Measurements from ENCODE around the gene TMEM179B.

The TMEM179B gene

DNA sequence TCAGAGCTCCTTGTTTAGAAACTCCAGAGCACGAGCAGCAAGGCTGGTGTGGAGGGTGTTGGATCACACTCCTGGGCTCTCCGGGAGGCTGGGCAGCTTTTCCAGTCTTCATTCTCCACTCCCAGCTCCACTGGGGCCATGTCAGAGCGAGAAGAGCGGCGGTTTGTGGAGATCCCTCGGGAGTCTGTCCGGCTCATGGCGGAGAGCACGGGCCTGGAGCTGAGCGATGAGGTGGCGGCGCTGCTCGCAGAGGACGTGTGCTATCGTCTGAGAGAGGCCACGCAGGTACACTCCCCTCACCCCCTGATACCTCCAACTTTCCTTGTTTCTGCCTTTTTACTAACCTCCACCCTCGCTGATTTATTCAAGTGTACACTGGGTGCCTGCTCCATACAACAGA lies 11.6 kb upstream of the TMEM179B start:
- TF ChIP-seq GATA3 (IDR thresholded peaks at IDR 0.05; ENCODE audit: low read depth, low read length) (no peak), GATA2 (IDR thresholded peaks at IDR 0.05; ENCODE audit: low read depth, low read length) (no peak)

DNA sequence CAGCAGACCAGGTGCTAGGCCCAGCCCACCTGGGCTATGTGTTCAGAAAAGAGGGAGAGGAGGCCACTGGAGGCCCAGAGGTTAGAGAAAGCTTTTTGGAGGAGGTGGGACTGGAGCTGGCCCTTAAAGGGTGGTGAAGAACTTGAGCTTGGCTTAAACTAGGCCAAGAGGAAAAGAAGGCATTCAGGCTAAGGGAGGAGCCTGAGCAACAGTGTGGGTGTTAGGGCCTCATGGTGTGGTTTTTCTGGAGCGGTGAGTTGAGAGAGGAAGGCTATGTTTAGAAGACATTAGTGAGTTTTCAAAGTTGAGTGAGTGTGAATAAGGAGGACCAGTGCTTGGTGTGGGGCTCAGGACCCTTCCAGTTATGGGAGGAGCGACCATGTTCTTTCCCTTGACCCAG lies 9.8 kb upstream of the TMEM179B start:
- TF ChIP-seq GATA3 (IDR thresholded peaks at IDR 0.05; ENCODE audit: low read depth, low read length), result no peak

DNA sequence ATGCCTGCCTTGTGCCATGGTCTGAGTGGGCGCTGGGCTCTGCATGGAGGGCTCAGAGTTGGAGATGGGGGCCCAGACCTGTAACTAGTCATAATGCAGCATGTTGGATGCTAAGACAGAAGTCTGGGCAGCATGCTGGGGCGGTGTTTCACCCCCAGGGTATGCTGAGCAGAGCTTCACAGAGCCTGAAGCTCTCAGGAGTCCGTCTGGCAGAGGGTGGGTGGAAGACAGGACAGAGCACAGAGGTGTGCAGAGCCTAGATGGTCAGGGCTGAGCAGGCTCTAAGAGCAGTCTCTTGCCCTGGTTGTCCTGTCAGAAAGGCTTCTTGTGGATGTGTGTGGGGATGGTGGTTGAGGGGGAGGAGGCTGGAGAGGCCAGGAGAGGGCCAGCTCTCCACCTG lies 8.8 kb upstream of the TMEM179B start:
- TF ChIP-seq GATA2 (IDR thresholded peaks at IDR 0.05; ENCODE audit: low read depth, low read length) (no peak), GATA3 (IDR thresholded peaks at IDR 0.05; ENCODE audit: low read depth, low read length) (no peak)

DNA sequence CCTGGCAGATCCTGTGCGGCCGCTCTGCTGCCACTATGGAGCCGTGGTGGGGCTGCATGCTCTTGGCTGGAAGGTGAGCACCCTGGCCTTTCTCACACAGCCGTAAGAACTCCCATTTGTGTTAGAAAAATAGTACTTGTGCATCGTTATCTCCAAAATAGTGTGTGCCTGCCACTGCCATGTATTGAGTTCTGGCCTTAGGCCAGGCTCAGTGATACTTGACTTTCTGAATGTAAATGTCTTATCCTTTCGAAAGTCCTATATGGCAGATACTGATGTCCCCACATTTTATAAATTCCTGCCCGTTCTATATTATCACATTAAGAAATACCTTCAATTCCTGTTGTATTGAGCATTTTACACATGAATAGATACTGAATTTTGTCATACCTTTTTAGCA lies 4.4 kb upstream of the TMEM179B start:
- TF ChIP-seq GATA2 (IDR thresholded peaks at IDR 0.05; ENCODE audit: low read depth, low read length), result no peak
- no peak for TF ChIP-seq GATA3 (IDR thresholded peaks at IDR 0.05; ENCODE audit: low read depth, low read length)

DNA sequence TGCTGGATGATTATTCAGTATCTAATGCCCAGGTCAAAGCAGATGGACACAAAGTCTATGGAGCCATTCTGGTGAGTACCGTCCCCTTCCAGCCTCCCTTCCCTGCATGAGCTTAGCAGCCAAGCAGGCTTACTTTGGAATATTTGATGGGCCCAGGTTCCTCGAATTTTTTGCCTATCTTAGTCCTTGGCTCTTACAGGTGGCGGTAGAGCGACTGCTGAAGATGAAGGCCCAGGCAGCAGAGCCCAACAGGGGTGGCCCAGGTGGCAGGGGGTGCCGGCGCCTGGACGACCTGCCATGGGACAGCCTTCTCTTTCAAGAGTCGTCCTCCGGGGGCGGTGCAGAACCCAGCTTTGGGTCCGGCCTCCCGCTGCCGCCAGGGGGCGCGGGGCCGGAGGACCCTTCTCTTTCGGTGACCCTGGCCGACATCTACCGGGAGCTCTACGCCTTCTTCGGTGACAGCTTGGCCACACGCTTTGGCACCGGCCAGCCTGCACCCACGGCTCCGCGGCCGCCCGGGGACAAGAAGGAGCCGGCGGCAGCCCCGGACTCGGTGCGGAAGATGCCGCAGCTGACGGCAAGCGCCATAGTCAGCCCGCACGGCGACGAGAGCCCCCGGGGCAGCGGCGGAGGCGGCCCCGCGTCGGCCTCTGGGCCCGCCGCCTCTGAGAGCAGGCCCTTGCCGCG lies 741 bp upstream of the TMEM179B start:
- TF ChIP-seq GATA2 (IDR thresholded peaks at IDR 0.05; ENCODE audit: low read depth, low read length) (no peak), GATA3 (IDR thresholded peaks at IDR 0.05; ENCODE audit: low read depth, low read length) (no peak)

DNA sequence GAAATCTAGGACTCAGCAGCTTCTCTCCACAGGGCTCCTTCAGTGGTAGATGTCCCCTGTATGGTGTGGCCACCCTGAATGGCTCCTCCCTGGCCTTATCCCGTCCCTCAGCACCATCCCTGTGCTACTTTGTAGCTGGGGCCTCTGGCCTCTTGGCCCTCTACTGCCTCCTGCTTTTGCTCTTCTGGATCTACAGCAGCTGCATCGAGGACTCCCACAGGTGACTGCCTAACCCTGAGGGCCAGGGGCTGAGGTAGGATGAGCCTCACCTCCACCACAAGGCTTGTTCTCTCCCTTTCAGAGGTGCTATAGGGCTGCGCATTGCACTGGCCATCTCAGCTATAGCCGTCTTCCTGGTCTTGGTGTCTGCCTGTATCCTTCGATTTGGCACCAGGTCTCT lies 1.8 kb downstream of the TMEM179B start:
- TF ChIP-seq GATA3 (IDR thresholded peaks at IDR 0.05; ENCODE audit: low read depth, low read length) (no peak), GATA2 (IDR thresholded peaks at IDR 0.05; ENCODE audit: low read depth, low read length) (no peak)

DNA sequence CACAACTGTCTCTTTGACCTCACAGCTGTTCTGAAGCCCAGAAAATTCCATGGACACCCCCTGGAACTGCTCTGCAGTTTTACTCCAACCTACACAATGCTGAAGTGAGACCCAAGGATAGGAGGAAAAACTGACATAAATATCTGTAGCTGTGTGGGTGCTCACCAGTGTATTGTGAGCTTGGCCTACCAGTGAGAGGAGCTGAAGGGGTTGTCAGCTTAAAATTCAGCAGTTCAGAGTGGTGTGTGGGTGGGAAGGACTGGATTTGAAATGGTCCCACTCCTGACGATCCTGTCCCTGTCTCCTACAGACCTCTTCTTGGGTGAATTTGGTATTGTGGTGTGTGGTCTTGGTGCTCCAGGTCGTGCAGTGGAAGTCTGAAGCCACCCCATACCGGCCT lies 2.4 kb downstream of the TMEM179B start:
- TF ChIP-seq GATA2 (IDR thresholded peaks at IDR 0.05; ENCODE audit: low read depth, low read length) (no peak), GATA3 (IDR thresholded peaks at IDR 0.05; ENCODE audit: low read depth, low read length) (no peak)

DNA sequence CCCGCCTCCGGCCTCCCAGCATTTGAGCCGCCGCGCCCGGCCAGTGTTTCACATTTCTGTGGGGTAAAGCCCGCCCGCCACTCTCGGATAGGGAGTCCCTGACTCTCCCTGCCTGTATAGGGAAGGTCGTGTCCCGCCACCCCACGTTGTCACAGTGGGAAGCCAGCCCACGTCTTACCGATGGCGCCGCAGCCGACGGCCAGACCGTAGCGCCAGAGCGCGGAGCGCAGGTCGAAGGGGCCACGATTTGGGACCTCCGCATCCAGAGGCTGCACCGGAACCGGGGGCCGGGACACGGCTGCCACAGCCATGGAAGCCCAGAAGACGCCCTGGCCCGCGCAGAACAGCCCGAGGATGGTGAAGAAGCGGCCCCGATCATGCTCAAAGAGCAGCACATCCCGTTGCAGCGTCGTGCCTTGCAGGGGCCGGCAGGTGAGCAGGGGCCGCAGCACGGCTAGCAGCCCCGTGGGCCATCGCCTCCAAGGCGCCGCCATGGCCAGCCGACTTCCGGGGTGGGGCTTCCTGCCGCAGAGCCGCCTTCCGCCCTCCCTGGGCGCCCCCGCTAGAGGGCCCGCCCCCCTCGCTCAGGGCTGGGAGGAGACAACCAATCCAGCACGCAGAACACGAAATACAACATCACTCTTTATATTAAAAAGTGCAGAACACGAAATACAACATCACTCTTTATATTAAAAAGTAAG lies 4.4 kb downstream of the TMEM179B start, which contains the start of gene TMEM223:
Gene TMEM223 (minus strand): TSS at position 506 of the 701 bp plus-strand sequence. CDS start 12 bp downstream, at position 494.
- no peak for TF ChIP-seq GATA2 (IDR thresholded peaks at IDR 0.05; ENCODE audit: low read depth, low read length)
- TF ChIP-seq GATA3 (IDR thresholded peaks at IDR 0.05; ENCODE audit: low read depth, low read length), result no peak

DNA sequence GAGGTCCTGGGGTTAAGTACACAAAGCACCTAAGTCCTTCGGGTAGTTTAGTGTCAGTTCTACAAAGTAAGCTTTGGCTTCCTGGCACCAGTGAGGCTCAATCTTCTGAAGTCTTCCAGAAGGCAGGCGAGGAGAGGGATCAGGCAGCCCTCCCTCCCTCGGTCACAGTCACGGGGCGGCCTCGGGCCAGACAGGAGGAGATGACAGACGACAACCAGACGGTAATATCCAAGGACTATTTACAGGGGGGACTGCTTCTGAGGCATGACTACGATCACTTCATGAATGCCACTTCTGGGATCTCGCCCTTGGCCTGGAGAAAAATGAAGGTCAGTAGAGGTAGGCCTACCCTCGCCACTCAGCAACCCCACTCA lies 5.0 kb downstream of the TMEM179B start:
- TF ChIP-seq GATA2 (IDR thresholded peaks at IDR 0.05; ENCODE audit: low read depth, low read length), result no peak
- no peak for TF ChIP-seq GATA3 (IDR thresholded peaks at IDR 0.05; ENCODE audit: low read depth, low read length)

DNA sequence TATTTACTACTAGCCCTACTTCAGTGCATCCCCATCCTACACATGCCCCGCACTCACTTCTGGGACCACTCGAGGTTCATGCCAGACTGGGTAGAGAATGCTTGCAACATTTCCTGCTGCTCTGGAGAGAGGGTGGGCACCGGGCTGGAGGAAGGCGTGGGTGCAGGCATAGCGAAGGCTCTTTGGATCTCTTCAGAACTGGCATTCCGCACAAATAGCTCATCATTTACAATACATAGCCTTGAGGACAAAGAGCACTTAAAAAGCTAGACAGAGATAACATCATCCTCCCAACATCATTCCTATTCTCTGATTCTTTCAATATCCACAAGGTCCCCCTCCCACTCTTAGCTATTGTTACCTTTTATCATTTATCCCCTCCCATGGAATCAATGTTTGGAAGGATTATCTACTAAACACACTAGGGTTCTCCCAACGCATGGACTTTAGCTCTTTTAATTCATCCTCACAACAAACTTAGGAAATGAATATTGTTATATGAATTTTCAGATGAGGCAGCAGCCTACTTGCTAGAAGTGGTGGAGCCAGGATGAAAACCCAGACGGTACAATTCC lies 7.1 kb downstream of the TMEM179B start:
- TF ChIP-seq GATA2 (IDR thresholded peaks at IDR 0.05; ENCODE audit: low read depth, low read length) (no peak), GATA3 (IDR thresholded peaks at IDR 0.05; ENCODE audit: low read depth, low read length) (no peak)

DNA sequence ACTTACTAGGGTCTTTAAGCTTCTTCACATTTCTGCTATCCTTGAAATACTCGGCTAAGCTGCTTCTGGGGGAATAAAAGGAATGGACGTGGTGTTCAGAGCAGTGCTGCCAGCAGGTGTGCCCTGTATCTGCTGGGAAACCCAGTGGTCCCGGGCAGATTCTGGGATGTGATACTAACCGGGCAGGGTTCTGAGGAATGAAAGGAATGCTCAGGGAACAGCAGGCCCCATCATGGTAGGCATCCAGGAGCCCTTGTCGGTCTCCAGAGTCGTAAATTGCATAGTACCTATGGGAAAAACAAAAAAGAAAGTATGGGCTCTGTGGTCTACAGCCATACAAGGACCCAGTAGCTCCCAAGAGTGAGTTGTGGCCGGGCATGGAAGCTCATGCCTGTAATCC lies 9.1 kb downstream of the TMEM179B start:
- no peak for TF ChIP-seq GATA3 (IDR thresholded peaks at IDR 0.05; ENCODE audit: low read depth, low read length)
- no peak for TF ChIP-seq GATA2 (IDR thresholded peaks at IDR 0.05; ENCODE audit: low read depth, low read length)

DNA sequence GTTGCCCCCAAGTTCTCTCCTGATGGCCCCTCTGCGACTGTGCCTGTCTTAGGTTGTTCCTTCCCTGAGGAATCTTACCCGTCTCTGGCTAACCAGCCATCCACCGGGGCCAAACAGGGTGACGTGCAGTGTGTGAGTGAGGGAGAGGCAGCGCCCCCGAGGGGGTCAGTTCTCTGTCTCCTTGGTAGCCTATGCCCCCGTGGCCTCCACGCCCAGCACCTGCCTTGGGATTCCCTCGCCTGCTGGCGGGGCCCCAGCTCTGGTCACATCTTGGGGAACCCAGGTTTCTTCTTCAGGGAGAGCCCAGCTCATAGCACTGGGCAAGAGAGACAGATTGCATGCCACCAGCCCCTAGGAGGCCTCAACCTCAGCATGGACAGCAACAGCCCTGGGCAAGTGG lies 12.3 kb downstream of the TMEM179B start:
- no peak for TF ChIP-seq GATA2 (IDR thresholded peaks at IDR 0.05; ENCODE audit: low read depth, low read length)
- no peak for TF ChIP-seq GATA3 (IDR thresholded peaks at IDR 0.05; ENCODE audit: low read depth, low read length)

DNA sequence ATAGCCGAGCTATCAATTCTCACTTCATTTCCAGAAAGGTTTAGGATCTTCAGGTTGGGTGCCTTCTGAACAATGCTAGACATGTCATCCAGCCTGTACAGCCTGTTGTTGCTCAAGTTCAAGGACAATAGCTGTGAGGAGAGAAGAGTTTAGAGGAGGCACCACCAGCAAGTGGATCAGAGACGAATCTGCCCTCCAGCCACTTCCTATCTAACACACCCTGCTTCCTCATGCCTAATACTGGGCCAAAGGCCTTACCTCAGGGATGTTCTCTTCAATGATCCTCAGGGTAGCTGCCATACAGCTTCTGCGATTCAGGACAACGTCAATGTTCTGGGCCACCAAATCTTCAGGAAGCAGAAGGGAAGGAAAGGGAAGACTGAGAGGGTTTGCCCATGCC lies 13.9 kb downstream of the TMEM179B start:
- TF ChIP-seq GATA3 (IDR thresholded peaks at IDR 0.05; ENCODE audit: low read depth, low read length) (no peak), GATA2 (IDR thresholded peaks at IDR 0.05; ENCODE audit: low read depth, low read length) (no peak)

DNA sequence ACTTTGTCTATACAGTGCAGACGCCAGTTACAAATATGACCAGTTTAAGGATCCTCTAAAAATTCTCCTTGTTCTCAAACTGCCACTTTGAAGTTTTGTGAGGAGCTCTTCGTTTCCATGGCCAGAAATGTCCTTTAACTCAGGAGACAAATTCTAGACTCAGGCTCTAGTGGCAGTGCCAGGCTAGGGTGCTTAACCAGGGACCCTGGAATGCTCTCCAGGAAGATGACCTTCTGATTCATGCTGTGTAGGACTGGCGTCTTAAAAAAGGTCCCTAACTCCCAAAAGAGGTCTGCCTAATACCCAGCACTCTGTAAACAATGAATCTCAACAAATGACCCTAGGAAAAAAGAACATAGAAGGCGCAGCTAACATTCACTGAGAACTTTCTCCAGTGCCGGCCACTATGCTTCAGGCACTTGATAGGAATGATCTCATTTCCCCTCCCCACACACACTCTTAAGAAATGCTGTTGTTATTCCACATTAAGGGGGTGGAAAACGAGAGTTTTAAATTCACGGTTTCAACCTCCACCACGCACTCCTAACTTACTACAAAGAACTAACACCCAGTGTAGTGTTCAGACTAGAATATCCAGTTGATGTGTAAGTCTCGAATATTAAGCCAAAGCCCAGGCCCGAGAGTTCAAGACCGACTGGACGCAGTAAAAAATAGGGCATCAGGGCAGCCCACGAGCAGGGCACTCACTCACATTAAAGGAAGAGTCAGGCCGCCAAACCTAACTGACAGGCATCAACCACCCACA lies 17.3 kb downstream of the TMEM179B start:
- TF ChIP-seq GATA3 (IDR thresholded peaks at IDR 0.05; ENCODE audit: low read depth, low read length) (no peak), GATA2 (IDR thresholded peaks at IDR 0.05; ENCODE audit: low read depth, low read length) (no peak)

All from SH-SY5Y (cell line).